SK-N-SH treated with all-trans-retinoic acid at 6 μM for 48 hours (cell line): ENCODE results near the gene SH3RF1.

Experiments used
- ATAC-seq: fragments of 200-7000 bp; cut with Tn5 transposase; 3 replicates; pipeline ENCODE4 v1.9.1; 2020; ENCODE audit warnings: mild to moderate bottlenecking, moderate library complexity
- ARNTL ChIP-seq: fragments of 450-650 bp; formaldehyde crosslinking; IDR thresholded peaks from 2 replicates; pipeline ENCODE4 v1.5.0; 2020; ENCODE audit warnings: low read depth, mild to moderate bottlenecking, moderate library complexity, borderline replicate concordance
- BACH2 ChIP-seq: fragments of 250-450 bp; sonication (Bioruptor Pico); IDR thresholded peaks from 2 replicates; pipeline ENCODE4 v1.9.0; 2021; ENCODE audit warnings: mild to moderate bottlenecking, borderline replicate concordance
- CREB5 ChIP-seq: fragments of 250-450 bp; sonication (Bioruptor Pico); IDR thresholded peaks from 2 replicates; pipeline ENCODE4 v1.5.1; 2020; ENCODE audit warnings: low read depth, mild to moderate bottlenecking, moderate library complexity
- CSDC2 ChIP-seq: fragments of 250-450 bp; sonication (Bioruptor Pico); IDR thresholded peaks from 2 replicates; pipeline ENCODE4 v1.5.0; 2020; ENCODE audit warnings: mild to moderate bottlenecking, moderate library complexity
- CSRNP3 ChIP-seq: fragments of 250-450 bp; sonication (Bioruptor Pico); IDR thresholded peaks from 2 replicates; pipeline ENCODE4 v1.5.1; 2021; ENCODE audit warnings: mild to moderate bottlenecking, moderate library complexity
- GLIS3 ChIP-seq: fragments of 250-450 bp; sonication (Bioruptor Pico); IDR thresholded peaks from 2 replicates; pipeline ENCODE4 v1.5.0; 2020; ENCODE audit warnings: mild to moderate bottlenecking, moderate library complexity
- ISL1 ChIP-seq: fragments of 250-450 bp; sonication (Bioruptor Pico); IDR thresholded peaks from 2 replicates; pipeline ENCODE4 v2.1.2; 2022; ENCODE audit warnings: mild to moderate bottlenecking, moderate library complexity
- OSR1 ChIP-seq: fragments of 250-450 bp; sonication (Bioruptor Pico); IDR thresholded peaks from 2 replicates; pipeline ENCODE4 v1.8.0; 2022; ENCODE audit warnings: moderate library complexity, mild to moderate bottlenecking, inconsistent platforms
- PATZ1 ChIP-seq: fragments of 250-450 bp; sonication (Bioruptor Pico); IDR thresholded peaks from 2 replicates; pipeline ENCODE4 v1.8.0; 2020; ENCODE audit warnings: mild to moderate bottlenecking, moderate library complexity, borderline replicate concordance
- POU6F1 ChIP-seq: fragments of 250-450 bp; sonication (Bioruptor Pico); IDR thresholded peaks from 2 replicates; pipeline ENCODE4 v1.8.0; 2021; ENCODE audit warnings: low read depth, mild to moderate bottlenecking, moderate library complexity, borderline replicate concordance
- PPARA ChIP-seq: fragments of 250-450 bp; sonication (Bioruptor Pico); IDR thresholded peaks from 2 replicates; pipeline ENCODE4 v1.5.0; 2020; ENCODE audit warnings: mild to moderate bottlenecking, borderline replicate concordance
- RARB ChIP-seq: fragments of 250-450 bp; sonication (Bioruptor Pico); IDR thresholded peaks from 2 replicates; pipeline ENCODE4 v1.8.0; 2021; ENCODE audit warnings: mild to moderate bottlenecking, moderate library complexity
- TCF4 ChIP-seq: fragments of 250-450 bp; sonication (Bioruptor Pico); IDR thresholded peaks from 2 replicates; pipeline ENCODE4 v1.8.0; 2021; ENCODE audit warnings: mild to moderate bottlenecking, moderate library complexity, borderline replicate concordance
- TSHZ2 ChIP-seq: fragments of 250-450 bp; sonication (Bioruptor Pico); IDR thresholded peaks from 2 replicates; pipeline ENCODE4 v1.5.0; 2020; ENCODE audit warnings: mild to moderate bottlenecking, moderate library complexity
- ZC3H10 ChIP-seq: fragments of 250-450 bp; sonication (Bioruptor Pico); IDR thresholded peaks from 2 replicates; pipeline ENCODE4 v1.5.1; 2021; ENCODE audit warnings: mild to moderate bottlenecking, moderate library complexity
- ZFP30 ChIP-seq: fragments of 450-650 bp; formaldehyde crosslinking; IDR thresholded peaks from 2 replicates; pipeline ENCODE4 v1.5.0; 2022; ENCODE audit warnings: mild to moderate bottlenecking, moderate library complexity
- ZNF565 ChIP-seq: fragments of 450-650 bp; formaldehyde crosslinking; conservative IDR thresholded peaks from 2 replicates; pipeline ENCODE4 v1.5.0; 2020; ENCODE audit warnings: low read depth, mild to moderate bottlenecking, moderate library complexity
- ZNF70 ChIP-seq: fragments of 450-650 bp; formaldehyde crosslinking; IDR thresholded peaks from 2 replicates; pipeline ENCODE4 v1.5.0; 2020; ENCODE audit warnings: mild to moderate bottlenecking, moderate library complexity

The SH3RF1 gene

GRCh38 chr4:169312690-169313422, 42.1 kb upstream of the SH3RF1 start (continued):
- TF ChIP-seq TSHZ2 (CRISPR knock-in tag): no peak

- TF ChIP-seq PPARA (CRISPR knock-in tag) (no peak), TSHZ2 (CRISPR knock-in tag) (no peak), POU6F1 (CRISPR knock-in tag) (no peak), CSRNP3 (CRISPR knock-in tag) (no peak), CSDC2 (no peak), ZC3H10 (CRISPR knock-in tag) (no peak), RARB (no peak), OSR1 (CRISPR knock-in tag) (no peak), ARNTL (CRISPR knock-in tag) (no peak), GLIS3 (CRISPR knock-in tag) (no peak), ZNF70 (no peak), CREB5 (CRISPR knock-in tag) (no peak), ZFP30 (CRISPR knock-in tag) (no peak), PATZ1 (CRISPR knock-in tag) (no peak)
- peak; percentile 87 for ATAC-seq
These were observed 41.0 kb upstream of the SH3RF1 start for GRCh38 chr4:169311643-169312365.

- ATAC-seq: no peak
- TF ChIP-seq ZNF565 (CRISPR knock-in tag) (no peak), TCF4 (CRISPR knock-in tag) (no peak), ISL1 (CRISPR knock-in tag) (no peak), BACH2 (CRISPR knock-in tag) (no peak), ZFP30 (CRISPR knock-in tag) (no peak), PPARA (CRISPR knock-in tag) (no peak), TSHZ2 (CRISPR knock-in tag) (no peak)
These were observed 38.7 kb upstream of the SH3RF1 start for GRCh38 chr4:169309326-169309967.
